HepG2 (cell line): Measurements from ENCODE around the gene NRP1. TPM values are rescaled to one million over a fixed set of nuclear protein-coding genes. Genes with fewer than 3 reads are reported as not detected.

Experiments used
- ATAC-seq: fragments of 200-7000 bp; cut with Tn5 transposase; 3 replicates; pipeline ENCODE4 v1.9.1; 2020; ENCODE audit warnings: mild to moderate bottlenecking, moderate library complexity
- BruUV-seq: library from RNA; stranded (reverse); fragments of 400-500 nt; replicated peaks from 2 replicates; lab custom pipeline; 2021; lab: Mats Ljungman, UMichigan
- CTCF ChIA-PET: fragments of 300-600 bp; formaldehyde crosslinking; extraction: SDS; loops from one replicate; lab custom pipeline; 2021; ENCODE audit warnings: low total read pairs, inconsistent platforms, low intra/inter-chr PET ratio; lab: Yijun Ruan, JAX
- POLR2A ChIA-PET: fragments of 350-600 bp; sonication (Branson Sonifier 250); formaldehyde crosslinking; loops from one replicate; lab custom pipeline; 2020; ENCODE audit warnings: antibody characterized with exemption, inconsistent platforms; lab: Yijun Ruan, JAX
- DNase-seq: peaks from one replicate; pipeline ENCODE4 v3.0.0-alpha.2; 2015; ENCODE audit warnings: low spot score
- FAIRE-seq: peaks from 3 replicates; lab custom pipeline; 2011; peaks lifted over from hg19 to GRCh38; lab: Jason Lieb, UNC
- H2AFZ ChIP-seq: one replicate; pipeline ENCODE4 v1.6.1; 2011; ENCODE audit warnings: low read length, inconsistent platforms
- H3K27ac ChIP-seq: fragments of 300-600 bp; 3 replicates; pipeline ENCODE4 v1.8.0; 2011; ENCODE audit warnings: mixed run types, mild to moderate bottlenecking, mixed read lengths, low read length, inconsistent platforms; ENCODE audit not compliant: insufficient read depth; ENCODE audit errors: extremely low read length
- H3K27me3 ChIP-seq, 2 experiments: fragments of 200-600 bp in 1 of 2; 2 replicates in 1 of 2; 3 replicates in 1 of 2; pipeline versions ENCODE4 v1.6.0 to v1.8.0; 2011; ENCODE audit warnings: low read length in 2 of 2, mild to moderate bottlenecking in 2 of 2, moderate library complexity in 2 of 2, inconsistent platforms in 1 of 2; ENCODE audit not compliant: insufficient read depth in 2 of 2, control insufficient read depth in 1 of 2
- H3K36me3 ChIP-seq, 2 experiments: fragments of 200-600 bp in 1 of 2; replicated peaks in 1 of 2; 2 replicates in 1 of 2; 3 replicates in 1 of 2; pipeline versions ENCODE4 v1.5.1 to v1.8.0; 2011; ENCODE audit warnings: low read length in 2 of 2, inconsistent platforms in 1 of 2; ENCODE audit not compliant: insufficient read depth in 2 of 2, control insufficient read depth in 1 of 2
- H3K4me1 ChIP-seq: 2 replicates; pipeline ENCODE4 v1.5.1; 2012; ENCODE audit warnings: low read length, inconsistent platforms; ENCODE audit not compliant: insufficient read depth
- H3K4me2 ChIP-seq: 2 replicates; pipeline ENCODE4 v1.6.0; 2011; ENCODE audit warnings: low read depth, low read length, inconsistent platforms
- H3K4me3 ChIP-seq, 3 experiments: fragments of 200-600 bp in 1 of 3; sonication (generic), shearing (Covaris generic) in 1 of 3; replicated peaks in 1 of 3; 2 replicates each; pipeline ENCODE4 v1.5.1; 2011 to 2016; ENCODE audit warnings: low read length in 3 of 3, inconsistent platforms in 2 of 3, low read depth in 2 of 3, mild to moderate bottlenecking in 2 of 3, control low read depth in 1 of 3, mixed read lengths in 1 of 3; ENCODE audit not compliant: insufficient read depth in 1 of 3
- H3K79me2 ChIP-seq: one replicate; pipeline ENCODE4 v1.6.1; 2011; ENCODE audit warnings: low read length, inconsistent platforms; ENCODE audit not compliant: insufficient read depth
- H3K9ac ChIP-seq: 2 replicates; pipeline ENCODE4 v1.6.0; 2011; ENCODE audit warnings: mild to moderate bottlenecking, low read depth, low read length, inconsistent platforms; ENCODE audit not compliant: insufficient read depth
- H3K9me3 ChIP-seq: 2 replicates; pipeline ENCODE4 v1.5.1; 2012; ENCODE audit warnings: mild to moderate bottlenecking, low read length
- H4K20me1 ChIP-seq: 2 replicates; pipeline ENCODE4 v1.6.0; 2011; ENCODE audit warnings: inconsistent platforms, mild to moderate bottlenecking, low read length, moderate library complexity; ENCODE audit not compliant: insufficient read depth
- DNMT1 ChIP-seq: sonication (generic); formaldehyde crosslinking; IDR thresholded peaks from 2 replicates; pipeline ENCODE4 v1.5.1; 2020; ENCODE audit warnings: mild to moderate bottlenecking, missing genetic modification reagents
- FOXP1 ChIP-seq, 2 experiments: fragments of 450-650 bp in 1 of 2; IDR thresholded peaks; 2 replicates each; pipeline ENCODE4 v1.6.1; 2017 to 2018; ENCODE audit warnings: antibody characterized with exemption in 1 of 2
- JARID2 ChIP-seq: sonication (generic); formaldehyde crosslinking; IDR thresholded peaks from 2 replicates; pipeline ENCODE4 v1.8.1; 2023; ENCODE audit warnings: missing genetic modification reagents, inconsistent platforms; ENCODE audit not compliant: insufficient replicate concordance
- KLF16 ChIP-seq, 2 experiments: sonication (generic) in 1 of 2; formaldehyde crosslinking in 1 of 2; IDR thresholded peaks; 2 replicates each; pipeline versions ENCODE4 v1.6.1 to v1.8.0; 2016 to 2023; ENCODE audit warnings: missing genetic modification reagents in 2 of 2, missing compliant biosample characterization in 1 of 2
- NFYC ChIP-seq: IDR thresholded peaks from 2 replicates; pipeline ENCODE4 v1.6.1; 2016; ENCODE audit warnings: missing genetic modification reagents, missing compliant biosample characterization
- RBM39 ChIP-seq: fragments of 200-400 bp; formaldehyde crosslinking; IDR thresholded peaks from one replicate; pipeline ENCODE4 v1.6.1; 2018; ENCODE audit warnings: antibody characterized with exemption, mild to moderate bottlenecking, low read depth, low read length; ENCODE audit not compliant: poor library complexity, severe bottlenecking
- RFXANK ChIP-seq: IDR thresholded peaks from 2 replicates; pipeline ENCODE4 v1.6.1; 2016
- ZFP36L2 ChIP-seq: sonication (generic); formaldehyde crosslinking; IDR thresholded peaks from 2 replicates; pipeline ENCODE4 v1.4.0; 2020; ENCODE audit warnings: missing genetic modification reagents
- ZNF205 ChIP-seq: IDR thresholded peaks from 2 replicates; pipeline ENCODE4 v1.6.1; 2018; ENCODE audit warnings: missing biosample characterization, missing genetic modification reagents
- ZNF333 ChIP-seq: sonication (generic); formaldehyde crosslinking; IDR thresholded peaks from 2 replicates; pipeline ENCODE4 v1.4.0; 2020; ENCODE audit warnings: mild to moderate bottlenecking, missing genetic modification reagents, borderline replicate concordance
- ZNF556 ChIP-seq: sonication (generic); formaldehyde crosslinking; IDR thresholded peaks from 2 replicates; pipeline ENCODE4 v1.4.0; 2020; ENCODE audit warnings: mild to moderate bottlenecking, missing genetic modification reagents, borderline replicate concordance
- ZNF558 ChIP-seq: sonication (generic); formaldehyde crosslinking; IDR thresholded peaks from 2 replicates; pipeline ENCODE4 v1.9.0; 2022; ENCODE audit warnings: mild to moderate bottlenecking, missing genetic modification reagents, borderline replicate concordance
- ZNF746 ChIP-seq: sonication (generic); formaldehyde crosslinking; IDR thresholded peaks from 2 replicates; pipeline ENCODE4 v1.8.0; 2022; ENCODE audit warnings: mild to moderate bottlenecking, missing genetic modification reagents
- ZNF749 ChIP-seq: sonication (generic); formaldehyde crosslinking; IDR thresholded peaks from 2 replicates; pipeline ENCODE4 v1.8.0; 2022; ENCODE audit warnings: mild to moderate bottlenecking, missing genetic modification reagents, moderate library complexity, borderline replicate concordance
- ZNF816 ChIP-seq: sonication (generic); formaldehyde crosslinking; IDR thresholded peaks from 2 replicates; pipeline ENCODE4 v1.8.0; 2022; ENCODE audit warnings: missing genetic modification reagents, mild to moderate bottlenecking, borderline replicate concordance
- ZSCAN31 ChIP-seq: sonication (generic); formaldehyde crosslinking; IDR thresholded peaks from 2 replicates; pipeline ENCODE4 v1.5.0; 2020; ENCODE audit warnings: low read depth, mild to moderate bottlenecking, missing genetic modification reagents
- WGBS: methylation state at CpG from one replicate; pipeline ENCODE4 v1.1.6; 2017; ENCODE audit warnings: low lambda C conversion rate; 5-methylcytosine and 5-hydroxymethylcytosine counted together
- in situ Hi-C: cut with HindIII; loops from 2 replicates; pipeline ENCODE4 v1.10.0; 2017; ENCODE audit warnings: low pct_unique_long_range_greater_than_20kb; ENCODE audit not compliant: extremely low pct_ligation_motif_present
- intact Hi-C: fragments of 100-400 bp; cut with micrococcal nuclease; formaldehyde crosslinking; loops from one replicate; pipeline ENCODE4 v1.10.0; 2022; ENCODE audit not compliant: unreplicated experiment
- polyA plus RNA-seq, 8 experiments: library from polyadenylated mRNA; depleted of rRNA in 3 of 8; stranded (reverse) in 7 of 8; unstranded in 1 of 8; fragments of >200 nt; fragmentation: Illumina TruSeq in 4 of 8; extraction: Trizol in 4 of 8; gene quantifications; 2 replicates each; pipeline versions ENCODE4 v1.2.1 to v1.2.3, GENCODE V29; 2011 to 2016; ENCODE audit warnings: low read depth in 4 of 8, missing spikeins in 1 of 8, mixed read lengths in 1 of 8; ENCODE audit not compliant: insufficient read depth in 1 of 8
- total RNA-seq, 5 experiments: library from RNA; depleted of rRNA; stranded (reverse); fragments of >200 nt; fragmentation: Illumina TruSeq; extraction: Trizol; gene quantifications; 2 replicates each; pipeline ENCODE4 v1.2.3, GENCODE V29; 2016; ENCODE audit warnings: low read depth in 1 of 5
- TF ChIP-seq, protein P1 (sequence below): sonication (generic); formaldehyde crosslinking; IDR thresholded peaks from 2 replicates; pipeline ENCODE4 v1.5.0; 2020; ENCODE audit warnings: missing genetic modification reagents
- TF ChIP-seq, protein P2 (sequence below): sonication (generic); formaldehyde crosslinking; IDR thresholded peaks from 2 replicates; pipeline ENCODE4 v1.4.0; 2020; ENCODE audit warnings: mild to moderate bottlenecking, low read depth, missing genetic modification reagents
- TF ChIP-seq, protein P3 (sequence below), 2 experiments: sonication (generic) in 1 of 2; formaldehyde crosslinking in 1 of 2; IDR thresholded peaks; 2 replicates each; pipeline versions ENCODE4 v1.4.0 to v1.6.1; 2018 to 2020; ENCODE audit warnings: missing genetic modification reagents in 2 of 2, borderline replicate concordance in 1 of 2, low read depth in 1 of 2, mild to moderate bottlenecking in 1 of 2, missing biosample characterization in 1 of 2

Gene NRP1
- total and polyA plus RNA-seq, 2 of the 13 experiments (the other 11 are each of a cell fraction or from before 2014, with no cell fraction given) = 5.3 to 5.8 TPM

- TF ChIP-seq, protein P1, sequence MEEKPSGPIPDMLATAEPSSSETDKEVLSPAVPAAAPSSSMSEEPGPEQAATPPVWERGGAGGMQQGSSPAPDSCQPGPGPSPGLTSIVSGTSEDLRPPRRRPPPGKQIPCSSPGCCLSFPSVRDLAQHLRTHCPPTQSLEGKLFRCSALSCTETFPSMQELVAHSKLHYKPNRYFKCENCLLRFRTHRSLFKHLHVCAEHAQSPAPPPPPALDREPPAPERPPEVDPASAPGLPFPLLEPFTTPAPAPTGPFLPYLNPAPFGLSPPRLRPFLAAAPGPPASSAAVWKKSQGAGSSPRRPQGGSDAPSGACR = no peak
- TF ChIP-seq ZNF749 (no peak), FOXP1 (IDR thresholded peaks at IDR 0.05) (no peak), FOXP1 (CRISPR knock-in tag; IDR thresholded peaks at IDR 0.05) (no peak), NFYC (CRISPR knock-in tag) (no peak)
- TF ChIP-seq, protein P2, sequence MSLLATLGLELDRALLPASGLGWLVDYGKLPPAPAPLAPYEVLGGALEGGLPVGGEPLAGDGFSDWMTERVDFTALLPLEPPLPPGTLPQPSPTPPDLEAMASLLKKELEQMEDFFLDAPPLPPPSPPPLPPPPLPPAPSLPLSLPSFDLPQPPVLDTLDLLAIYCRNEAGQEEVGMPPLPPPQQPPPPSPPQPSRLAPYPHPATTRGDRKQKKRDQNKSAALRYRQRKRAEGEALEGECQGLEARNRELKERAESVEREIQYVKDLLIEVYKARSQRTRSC (CRISPR knock-in tag) = no peak
These were observed 66.8 kb downstream of the NRP1 start (continued) for GRCh38 chr10:33267708-33268107.

- H3K27me3 ChIP-seq = no peaks in the 10 kb centered on the region
- no peak overlapping the region for H3K4me3 ChIP-seq
- H3K9me3 ChIP-seq = no peaks in the 10 kb centered on the region
- no peaks in the 10 kb centered on the region for H3K79me2 ChIP-seq
- no peak overlapping the region for H3K9ac ChIP-seq
- TF ChIP-seq ZNF556 (CRISPR knock-in tag) = no peak
- no peak for TF ChIP-seq KLF16 (CRISPR knock-in tag; IDR thresholded peaks at IDR 0.05)
- no peak for TF ChIP-seq ZNF816 (CRISPR knock-in tag)
- no peak for TF ChIP-seq FOXP1 (IDR thresholded peaks at IDR 0.05)
- TF ChIP-seq FOXP1 (CRISPR knock-in tag; IDR thresholded peaks at IDR 0.05) = no peak
- TF ChIP-seq, protein P3, sequence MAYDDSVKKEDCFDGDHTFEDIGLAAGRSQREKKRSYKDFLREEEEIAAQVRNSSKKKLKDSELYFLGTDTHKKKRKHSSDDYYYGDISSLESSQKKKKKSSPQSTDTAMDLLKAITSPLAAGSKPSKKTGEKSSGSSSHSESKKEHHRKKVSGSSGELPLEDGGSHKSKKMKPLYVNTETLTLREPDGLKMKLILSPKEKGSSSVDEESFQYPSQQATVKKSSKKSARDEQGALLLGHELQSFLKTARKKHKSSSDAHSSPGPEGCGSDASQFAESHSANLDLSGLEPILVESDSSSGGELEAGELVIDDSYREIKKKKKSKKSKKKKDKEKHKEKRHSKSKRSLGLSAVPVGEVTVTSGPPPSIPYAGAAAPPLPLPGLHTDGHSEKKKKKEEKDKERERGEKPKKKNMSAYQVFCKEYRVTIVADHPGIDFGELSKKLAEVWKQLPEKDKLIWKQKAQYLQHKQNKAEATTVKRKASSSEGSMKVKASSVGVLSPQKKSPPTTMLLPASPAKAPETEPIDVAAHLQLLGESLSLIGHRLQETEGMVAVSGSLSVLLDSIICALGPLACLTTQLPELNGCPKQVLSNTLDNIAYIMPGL (CRISPR knock-in tag; IDR thresholded peaks at IDR 0.05; ENCODE audit: borderline replicate concordance in 1 of 2, low read depth in 1 of 2) = no peak
- no peak for TF ChIP-seq ZNF746 (CRISPR knock-in tag)
- TF ChIP-seq RFXANK (CRISPR knock-in tag) = no peak
- no peak for TF ChIP-seq JARID2 (CRISPR knock-in tag)
- TF ChIP-seq ZSCAN31 (CRISPR knock-in tag) = no peak
- TF ChIP-seq ZNF205 (CRISPR knock-in tag) = no peak
- TF ChIP-seq RBM39 = no peak
- no peak for TF ChIP-seq ZFP36L2 (CRISPR knock-in tag)
- TF ChIP-seq DNMT1 (CRISPR knock-in tag) = no peak
- TF ChIP-seq ZNF558 = no peak
- no peak for TF ChIP-seq ZNF333
- TF ChIP-seq, all 625 proteins: peak for 0
- FAIRE-seq (no peak), DNase-seq (no peak), ATAC-seq (no peak)
- no peak overlapping the region for H2AFZ ChIP-seq
- peaks cover 36% of the 10 kb centered on the region for H3K4me1 ChIP-seq
- H4K20me1 ChIP-seq = no peaks in the 10 kb centered on the region
- 96% methylated on average over 4 of the region's 4 CpGs for WGBS
- ChIA-PET CTCF (no interaction called here), POLR2A (no interaction called here)
- BruUV-seq = no TSS peak
- intact Hi-C loops = loop anchor here (2.0 kb wide), 1 partner anchor 71 kb away; no protein-coding TSS in a partner anchor
- no peaks in the 10 kb centered on the region for H3K36me3 ChIP-seq
- H3K4me2 ChIP-seq = no peak overlapping the region
- in situ Hi-C loops = no loop called here
- no peak overlapping the region for H3K27ac ChIP-seq
These were observed 68.8 kb downstream of the NRP1 start for GRCh38 chr10:33265621-33266020.
